A673 (cell line): Measurements from ENCODE around the gene MAP3K7.

ENCODE experiments used
- EZH2 ChIP-seq: fragments of 200-600 bp; sonication (generic); IDR thresholded peaks from 2 replicates; pipeline ENCODE4 v1.6.1; 2017; ENCODE audit warnings: borderline replicate concordance, low read depth, mild to moderate bottlenecking, mixed read lengths, antibody characterized with exemption, low read length; ENCODE audit not compliant: poor library complexity, severe bottlenecking
- TF ChIP-seq, protein P1 (sequence below): fragments of 300-800, 200-600 bp; sonication (generic); conservative IDR thresholded peaks from 2 replicates; pipeline ENCODE4 v1.5.1; 2017; ENCODE audit warnings: low read depth, mild to moderate bottlenecking, antibody characterized with exemption, low read length, moderate library complexity, mixed read lengths

DNA sequence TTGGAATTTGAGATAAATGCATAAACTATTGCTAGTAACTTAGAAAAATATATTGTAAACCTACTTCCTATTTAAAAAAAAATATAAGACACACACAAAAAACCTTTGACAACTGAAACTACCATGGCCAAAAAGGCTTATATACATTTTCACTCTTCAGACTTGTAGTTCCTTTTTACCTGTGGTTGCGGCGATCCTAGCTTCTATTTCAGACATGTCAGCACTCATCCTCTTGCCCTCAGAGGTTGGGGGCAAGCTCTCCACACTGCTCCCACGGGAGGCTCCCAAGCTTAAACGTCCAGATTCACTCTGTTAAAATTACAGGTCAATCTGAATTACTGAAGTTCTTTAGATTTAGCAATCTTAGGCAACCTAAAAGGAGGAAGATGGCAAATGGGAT lies 39.8 kb downstream of the MAP3K7 start:
- TF ChIP-seq, protein P1, sequence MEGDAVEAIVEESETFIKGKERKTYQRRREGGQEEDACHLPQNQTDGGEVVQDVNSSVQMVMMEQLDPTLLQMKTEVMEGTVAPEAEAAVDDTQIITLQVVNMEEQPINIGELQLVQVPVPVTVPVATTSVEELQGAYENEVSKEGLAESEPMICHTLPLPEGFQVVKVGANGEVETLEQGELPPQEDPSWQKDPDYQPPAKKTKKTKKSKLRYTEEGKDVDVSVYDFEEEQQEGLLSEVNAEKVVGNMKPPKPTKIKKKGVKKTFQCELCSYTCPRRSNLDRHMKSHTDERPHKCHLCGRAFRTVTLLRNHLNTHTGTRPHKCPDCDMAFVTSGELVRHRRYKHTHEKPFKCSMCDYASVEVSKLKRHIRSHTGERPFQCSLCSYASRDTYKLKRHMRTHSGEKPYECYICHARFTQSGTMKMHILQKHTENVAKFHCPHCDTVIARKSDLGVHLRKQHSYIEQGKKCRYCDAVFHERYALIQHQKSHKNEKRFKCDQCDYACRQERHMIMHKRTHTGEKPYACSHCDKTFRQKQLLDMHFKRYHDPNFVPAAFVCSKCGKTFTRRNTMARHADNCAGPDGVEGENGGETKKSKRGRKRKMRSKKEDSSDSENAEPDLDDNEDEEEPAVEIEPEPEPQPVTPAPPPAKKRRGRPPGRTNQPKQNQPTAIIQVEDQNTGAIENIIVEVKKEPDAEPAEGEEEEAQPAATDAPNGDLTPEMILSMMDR: no peak
- TF ChIP-seq EZH2: no peak
